Midbrain (tissue), 1 donor: ENCODE results near the gene BRCA1.
"Not testable (repeated sequence)": the region's sequence is repeated elsewhere in the genome, so short reads cannot be mapped to it uniquely, and the experiment has no call there.

Source experiments
- DNase-seq: peaks from one replicate; lab custom pipeline; 2025; lab: John Stamatoyannopoulos, UW

BRCA1 gene

GRCh38 chr17:43125133-43125966, at the start of gene BRCA1:
BRCA1 (minus strand) TSS chr17:43125364; CDS start chr17:43124096, 1,268 bp downstream.
- peak; percentile 95 for DNase-seq

- DNase-seq, result peak; percentile 38
Observed at GRCh38 chr17:43171586-43172487, 46.7 kb upstream of the BRCA1 start.

- DNase-seq, result peak; percentile 99
Observed at GRCh38 chr17:43170766-43171585, 45.8 kb upstream of the BRCA1 start, which contains the start of gene NBR1. NBR1 (plus strand) TSS chr17:43171214; CDS start chr17:43175800, 4,586 bp downstream.

GRCh38 chr17:43170140-43170765, 45.1 kb upstream of the BRCA1 start:
- peak; percentile 88 for DNase-seq

- no peak for DNase-seq
Observed at GRCh38 chr17:43169561-43170139, 44.5 kb upstream of the BRCA1 start.

- DNase-seq, result not testable (repeated sequence)
Observed at GRCh38 chr17:43165971-43166370, 40.8 kb upstream of the BRCA1 start.

- not testable (repeated sequence) for DNase-seq
Observed at GRCh38 chr17:43159957-43160356, 34.8 kb upstream of the BRCA1 start.

GRCh38 chr17:43159232-43159631, 34.1 kb upstream of the BRCA1 start:
- not testable (repeated sequence) for DNase-seq

GRCh38 chr17:43155666-43156065, 30.5 kb upstream of the BRCA1 start:
- DNase-seq, result no peak

GRCh38 chr17:43153197-43153835, 28.2 kb upstream of the BRCA1 start:
- DNase-seq, result not testable (repeated sequence)

GRCh38 chr17:43151880-43152456, 26.8 kb upstream of the BRCA1 start:
- DNase-seq, result no peak

- no peak for DNase-seq
Observed at GRCh38 chr17:43146649-43147048, 21.5 kb upstream of the BRCA1 start.

- no peak for DNase-seq
Observed at GRCh38 chr17:43143201-43143600, 18.0 kb upstream of the BRCA1 start.

- no peak for DNase-seq
Observed at GRCh38 chr17:43142153-43142552, 17.0 kb upstream of the BRCA1 start.

GRCh38 chr17:43140396-43141332, 15.5 kb upstream of the BRCA1 start:
- DNase-seq, result no peak

GRCh38 chr17:43138531-43138930, 13.4 kb upstream of the BRCA1 start:
- DNase-seq, result not testable (repeated sequence)

- not testable (repeated sequence) for DNase-seq
Observed at GRCh38 chr17:43136574-43136973, 11.4 kb upstream of the BRCA1 start.

GRCh38 chr17:43135454-43135819, 10.3 kb upstream of the BRCA1 start:
- DNase-seq, result no peak
